Uterus (tissue), 2 donors: ENCODE results near the gene NUMB.

Source experiments
- POLR2A ChIP-seq, 2 donors: fragments of 450-650 bp; IDR thresholded peaks; one replicate each; pipeline ENCODE4 v1.6.1; 2016; ENCODE audit warnings: antibody characterized with exemption in 2 of 2, mild to moderate bottlenecking in 1 of 2, moderate library complexity in 1 of 2
- TF ChIP-seq, protein P1 (sequence below), 4 experiments: fragments of 200-600 bp in 2 of 4; fragments of 450-650 bp in 2 of 4; sonication (generic) in 2 of 4; IDR thresholded peaks; one replicate each; pipeline ENCODE4 v1.5.1; 2016 to 2019; ENCODE audit warnings: antibody characterized with exemption in 4 of 4, mild to moderate bottlenecking in 2 of 4, moderate library complexity in 1 of 4

DNA sequence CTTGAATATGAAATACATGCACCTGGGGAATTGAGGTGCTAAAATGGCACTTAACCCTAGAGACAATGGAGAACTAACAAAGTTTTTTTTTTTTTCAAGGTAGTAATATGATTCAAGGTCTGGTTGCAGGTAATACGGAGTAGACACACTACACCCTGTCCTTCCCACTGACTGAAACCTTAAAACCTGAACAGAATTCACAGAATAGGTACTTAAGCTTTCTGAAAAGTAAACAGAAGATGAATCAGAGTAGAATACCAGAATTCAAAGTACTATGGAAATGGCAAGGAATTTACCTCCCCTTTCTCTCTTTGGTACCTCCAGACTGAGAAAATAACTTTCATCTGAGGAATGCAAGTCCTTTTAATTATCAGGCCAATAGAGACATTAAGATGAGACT, 133.8 kb downstream of the NUMB start:
- TF ChIP-seq, protein P1, sequence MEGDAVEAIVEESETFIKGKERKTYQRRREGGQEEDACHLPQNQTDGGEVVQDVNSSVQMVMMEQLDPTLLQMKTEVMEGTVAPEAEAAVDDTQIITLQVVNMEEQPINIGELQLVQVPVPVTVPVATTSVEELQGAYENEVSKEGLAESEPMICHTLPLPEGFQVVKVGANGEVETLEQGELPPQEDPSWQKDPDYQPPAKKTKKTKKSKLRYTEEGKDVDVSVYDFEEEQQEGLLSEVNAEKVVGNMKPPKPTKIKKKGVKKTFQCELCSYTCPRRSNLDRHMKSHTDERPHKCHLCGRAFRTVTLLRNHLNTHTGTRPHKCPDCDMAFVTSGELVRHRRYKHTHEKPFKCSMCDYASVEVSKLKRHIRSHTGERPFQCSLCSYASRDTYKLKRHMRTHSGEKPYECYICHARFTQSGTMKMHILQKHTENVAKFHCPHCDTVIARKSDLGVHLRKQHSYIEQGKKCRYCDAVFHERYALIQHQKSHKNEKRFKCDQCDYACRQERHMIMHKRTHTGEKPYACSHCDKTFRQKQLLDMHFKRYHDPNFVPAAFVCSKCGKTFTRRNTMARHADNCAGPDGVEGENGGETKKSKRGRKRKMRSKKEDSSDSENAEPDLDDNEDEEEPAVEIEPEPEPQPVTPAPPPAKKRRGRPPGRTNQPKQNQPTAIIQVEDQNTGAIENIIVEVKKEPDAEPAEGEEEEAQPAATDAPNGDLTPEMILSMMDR (IDR thresholded peaks at IDR 0.05), result no peak
- TF ChIP-seq POLR2A (IDR thresholded peaks at IDR 0.05), result no peak
